ENCODE measurements around the gene USP47. TPM values are rescaled to one million over a fixed set of nuclear protein-coding genes. Genes with fewer than 3 reads are reported as not detected.
A peak's percentile ranks its signal among the peaks of the same experiment; 100 is the strongest.

USP47 gene
- total RNA-seq, 1 experiment from 2014 or later, result 45.2 TPM

GRCh38 chr11:11884774-11885481 is 43.2 kb downstream of the USP47 start:
- BruUV-seq (replicated peaks), result no TSS peak
- no peak for ATAC-seq
- ChIA-PET CTCF (no interaction called here), POLR2A (ENCODE audit: unreplicated experiment) (no interaction called here)
- Histone ChIP-seq H3F3A (ENCODE audit: low read length, unreplicated experiment) (no peaks in the 10 kb centered on the region), H3K9me2 (replicated peaks; ENCODE audit: low read length) (no peaks in the 10 kb centered on the region), H4K20me1 (ENCODE audit: low read length) (0 out of 2 replicates have a peak, but pooled peaks cover 3% of the 10 kb centered on the region), H2AFZ (ENCODE audit: low read length) (no peak overlapping the region), H3K9me3 (ENCODE audit: low read length) (no peaks in the 10 kb centered on the region), H3K27me3 (ENCODE audit: low read length) (no peaks in the 10 kb centered on the region), H3K4me1 (ENCODE audit: insufficient read depth, low read length) (0 out of 2 replicates have a peak, but pooled peaks cover 6% of the 10 kb centered on the region), H3K4me2 (ENCODE audit: low read length) (no peak overlapping the region), H3K36me3 (ENCODE audit: low read depth, low read length) (peaks cover 24% of the 10 kb centered on the region), H3K27ac (ENCODE audit: low read length) (no peak overlapping the region), H3K79me2 (ENCODE audit: low read length) (peaks cover 13% of the 10 kb centered on the region), H3K9ac (ENCODE audit: low read length) (no peak overlapping the region), H3K4me3 (ENCODE audit: low read length) (no peak overlapping the region)
- TF ChIP-seq EZH2 (IDR thresholded peaks at IDR 0.05; ENCODE audit: low read length, unreplicated experiment) (no peak), CTCF (conservative IDR thresholded peaks at IDR 0.05; ENCODE audit: low read depth, low read length) (no peak), EZH2phosphoT487 (IDR thresholded peaks at IDR 0.05; ENCODE audit: borderline replicate concordance, low read length) (no peak)
- no peak for DNase-seq
- intact Hi-C loops (cut with micrococcal nuclease), result loop anchor here (5.0 kb wide), 1 partner anchor 43 kb away; the partner anchor contains the start of gene USP47

- Histone ChIP-seq H3K27ac (ENCODE audit: low read length) (no peak overlapping the region), H3K9me3 (ENCODE audit: low read length) (no peaks in the 10 kb centered on the region), H3K4me2 (ENCODE audit: low read length) (no peak overlapping the region), H3K4me1 (ENCODE audit: insufficient read depth, low read length) (peaks cover 17% of the 10 kb centered on the region), H3K27me3 (ENCODE audit: low read length) (no peaks in the 10 kb centered on the region), H3F3A (ENCODE audit: low read length, unreplicated experiment) (no peaks in the 10 kb centered on the region), H3K9me2 (replicated peaks; ENCODE audit: low read length) (no peaks in the 10 kb centered on the region), H3K36me3 (ENCODE audit: low read depth, low read length) (0 out of 2 replicates have a peak, but pooled peaks cover 3% of the 10 kb centered on the region), H4K20me1 (ENCODE audit: low read length) (no peaks in the 10 kb centered on the region), H3K4me3 (ENCODE audit: low read length) (no peak overlapping the region), H3K9ac (ENCODE audit: low read length) (no peak overlapping the region), H2AFZ (ENCODE audit: low read length) (no peak overlapping the region), H3K79me2 (ENCODE audit: low read length) (0 out of 2 replicates have a peak, but pooled peaks cover 6% of the 10 kb centered on the region)
- ATAC-seq, result no peak
- intact Hi-C loops (cut with micrococcal nuclease), result loop anchor here (2.0 kb wide), 1 partner anchor 96 kb away; no protein-coding TSS in a partner anchor
- TF ChIP-seq CTCF (conservative IDR thresholded peaks at IDR 0.05; ENCODE audit: low read depth, low read length) (no peak), EZH2 (IDR thresholded peaks at IDR 0.05; ENCODE audit: low read length, unreplicated experiment) (no peak), EZH2phosphoT487 (IDR thresholded peaks at IDR 0.05; ENCODE audit: borderline replicate concordance, low read length) (no peak)
- POLR2A ChIA-PET (ENCODE audit: unreplicated experiment), result no interaction called here
- DNase-seq, result no peak
- BruUV-seq (replicated peaks), result no TSS peak
- CTCF ChIA-PET, result interaction anchor here (0.6 kb wide), 1 partner anchor 560 kb away, joined by 4 read pairs; no protein-coding TSS in a partner anchor
Measured at GRCh38 chr11:11894486-11894885, 52.7 kb downstream of the USP47 start.

GRCh38 chr11:11895672-11896071 is 53.9 kb downstream of the USP47 start:
- no peaks in the 10 kb centered on the region for H3K27me3 ChIP-seq (ENCODE audit: low read length)
- no peak overlapping the region for H3K4me3 ChIP-seq (ENCODE audit: low read length)
- 0 out of 2 replicates have a peak, but pooled peaks cover 6% of the 10 kb centered on the region for H3K79me2 ChIP-seq (ENCODE audit: low read length)
- peak; percentile 23 for DNase-seq
- H3F3A ChIP-seq (ENCODE audit: low read length, unreplicated experiment), result no peaks in the 10 kb centered on the region
- 0 out of 2 replicates have a peak, but pooled peaks cover 3% of the 10 kb centered on the region for H3K36me3 ChIP-seq (ENCODE audit: low read depth, low read length)
- no peak overlapping the region for H3K9ac ChIP-seq (ENCODE audit: low read length)
- H3K4me1 ChIP-seq (ENCODE audit: insufficient read depth, low read length), result peaks cover 17% of the 10 kb centered on the region
- H3K4me2 ChIP-seq (ENCODE audit: low read length), result no peak overlapping the region
- intact Hi-C loops (cut with micrococcal nuclease), result loop anchor here (2.0 to 5.0 kb wide), 2 partner anchors 48 to 97 kb away; no protein-coding TSS in a partner anchor
- POLR2A ChIA-PET (ENCODE audit: unreplicated experiment), result no interaction called here
- no peak overlapping the region for H2AFZ ChIP-seq (ENCODE audit: low read length)
- no peaks in the 10 kb centered on the region for H3K9me3 ChIP-seq (ENCODE audit: low read length)
- no peak overlapping the region for H3K27ac ChIP-seq (ENCODE audit: low read length)
- ATAC-seq, result peak; percentile 39; the same call in 1 of the 2 replicates
- BruUV-seq (replicated peaks), result no TSS peak
- TF ChIP-seq CTCF (conservative IDR thresholded peaks at IDR 0.05; ENCODE audit: low read depth, low read length), result peak; percentile 57; the same call in 1 of the 2 replicates
- no peak for TF ChIP-seq EZH2 (IDR thresholded peaks at IDR 0.05; ENCODE audit: low read length, unreplicated experiment)
- CTCF ChIA-PET, result no interaction called here
- H4K20me1 ChIP-seq (ENCODE audit: low read length), result no peaks in the 10 kb centered on the region
- H3K9me2 ChIP-seq (replicated peaks; ENCODE audit: low read length), result no peaks in the 10 kb centered on the region

Data from PC-3 (cell line).